LNCAP (cell line): Measurements from ENCODE around the gene WNT9B.

Experiments used
- CTCF ChIP-seq: fragments of 450-650 bp; IDR thresholded peaks from 2 replicates; pipeline ENCODE4 v1.5.1; 2017; ENCODE audit warnings: mild to moderate bottlenecking

The WNT9B gene

GRCh38 chr17:46836500-46836899 is 14.9 kb upstream of the WNT9B start:
- TF ChIP-seq CTCF = no peak

- no peak for TF ChIP-seq CTCF
Measured at GRCh38 chr17:46837521-46837920, 13.9 kb upstream of the WNT9B start.

GRCh38 chr17:46839211-46839610 is 12.2 kb upstream of the WNT9B start:
- no peak for TF ChIP-seq CTCF

- peak; percentile 94 for TF ChIP-seq CTCF
Measured at GRCh38 chr17:46841561-46842379, 9.6 kb upstream of the WNT9B start.

GRCh38 chr17:46842835-46843234 is 8.5 kb upstream of the WNT9B start:
- peak; percentile 61 for TF ChIP-seq CTCF

- no peak for TF ChIP-seq CTCF
Measured at GRCh38 chr17:46847204-46848191, 3.9 kb upstream of the WNT9B start.

- TF ChIP-seq CTCF = no peak
Measured at GRCh38 chr17:46848534-46848933, 2.8 kb upstream of the WNT9B start.
